ENCODE results near the gene NCKAP1.

GRCh38 chr2:183026424-183026823, 11.8 kb downstream of the NCKAP1 start:
- TF ChIP-seq EGR1 (IDR thresholded peaks at IDR 0.05; ENCODE audit: low read depth) (no peak), ZBTB33 (IDR thresholded peaks at IDR 0.05; ENCODE audit: extremely low read depth, insufficient replicate concordance, low read length) (no peak), POLR2A (IDR thresholded peaks at IDR 0.05; ENCODE audit: borderline replicate concordance, extremely low read depth, insufficient read depth, insufficient read length) (no peak), EZH2phosphoT487 (IDR thresholded peaks at IDR 0.05; ENCODE audit: borderline replicate concordance) (no peak), CEBPB (IDR thresholded peaks at IDR 0.05; ENCODE audit: low read depth) (no peak)
- TF ChIP-seq, protein P1, sequence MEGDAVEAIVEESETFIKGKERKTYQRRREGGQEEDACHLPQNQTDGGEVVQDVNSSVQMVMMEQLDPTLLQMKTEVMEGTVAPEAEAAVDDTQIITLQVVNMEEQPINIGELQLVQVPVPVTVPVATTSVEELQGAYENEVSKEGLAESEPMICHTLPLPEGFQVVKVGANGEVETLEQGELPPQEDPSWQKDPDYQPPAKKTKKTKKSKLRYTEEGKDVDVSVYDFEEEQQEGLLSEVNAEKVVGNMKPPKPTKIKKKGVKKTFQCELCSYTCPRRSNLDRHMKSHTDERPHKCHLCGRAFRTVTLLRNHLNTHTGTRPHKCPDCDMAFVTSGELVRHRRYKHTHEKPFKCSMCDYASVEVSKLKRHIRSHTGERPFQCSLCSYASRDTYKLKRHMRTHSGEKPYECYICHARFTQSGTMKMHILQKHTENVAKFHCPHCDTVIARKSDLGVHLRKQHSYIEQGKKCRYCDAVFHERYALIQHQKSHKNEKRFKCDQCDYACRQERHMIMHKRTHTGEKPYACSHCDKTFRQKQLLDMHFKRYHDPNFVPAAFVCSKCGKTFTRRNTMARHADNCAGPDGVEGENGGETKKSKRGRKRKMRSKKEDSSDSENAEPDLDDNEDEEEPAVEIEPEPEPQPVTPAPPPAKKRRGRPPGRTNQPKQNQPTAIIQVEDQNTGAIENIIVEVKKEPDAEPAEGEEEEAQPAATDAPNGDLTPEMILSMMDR (IDR thresholded peaks at IDR 0.05 in 2 of 3, conservative IDR thresholded peaks at IDR 0.05 in 1 of 3; ENCODE audit: borderline replicate concordance in 1 of 3, insufficient read depth in 1 of 3, low read depth in 2 of 3, low read length in 2 of 3): no peak
